Osteocyte (in vitro differentiated cells): ENCODE results near the gene KCNJ3. TPM values are rescaled to one million over a fixed set of nuclear protein-coding genes. Genes with fewer than 3 reads are reported as not detected.

Source experiments
- DNase-seq: peaks from one replicate; pipeline ENCODE4 v3.0.0; 2021; ENCODE audit warnings: mixed read lengths; ENCODE audit not compliant: unreplicated experiment; ENCODE audit errors: extremely low spot score
- H3K27ac Mint-ChIP-seq: one replicate; pipeline ENCODE4 v1.8.0; 2021; ENCODE audit warnings: mild to moderate bottlenecking, mixed read lengths; ENCODE audit not compliant: unreplicated experiment
- H3K27me3 Mint-ChIP-seq: one replicate; pipeline ENCODE4 v1.8.0; 2021; ENCODE audit warnings: mixed read lengths; ENCODE audit not compliant: unreplicated experiment
- H3K36me3 Mint-ChIP-seq: one replicate; pipeline ENCODE4 v1.8.0; 2021; ENCODE audit warnings: mixed read lengths; ENCODE audit not compliant: unreplicated experiment
- H3K4me1 Mint-ChIP-seq: one replicate; pipeline ENCODE4 v1.8.0; 2021; ENCODE audit warnings: mixed read lengths; ENCODE audit not compliant: unreplicated experiment
- H3K4me3 Mint-ChIP-seq: one replicate; pipeline ENCODE4 v1.8.0; 2021; ENCODE audit warnings: mild to moderate bottlenecking, moderate library complexity, mixed read lengths; ENCODE audit not compliant: unreplicated experiment
- H3K9me3 Mint-ChIP-seq: one replicate; pipeline ENCODE4 v1.8.0; 2021; ENCODE audit warnings: mixed read lengths; ENCODE audit not compliant: unreplicated experiment
- CTCF ChIP-seq: fragments of 200-600 bp; sonication (generic); IDR thresholded peaks from 2 replicates; pipeline ENCODE4 v1.5.0; 2021; ENCODE audit warnings: antibody characterized with exemption, mild to moderate bottlenecking, moderate library complexity
- long read RNA-seq: library from polyadenylated mRNA; unstranded; transcript quantifications from one replicate; pipeline ENCODE4 v2.0.0, GENCODE V29; 2021
- total RNA-seq: library from RNA; stranded (reverse); gene quantifications from 2 replicates; pipeline ENCODE4 v1.2.1, GENCODE V29; 2021

KCNJ3 gene
- not detected in 2 replicates for total RNA-seq
- long read RNA-seq = 0 reads

- no peak within 1 kb of the TSS for H3K27ac Mint-ChIP-seq
- no peaks in the 10 kb centered on the region for H3K36me3 Mint-ChIP-seq
- no peak for TF ChIP-seq CTCF
- no peak for DNase-seq
- H3K27me3 Mint-ChIP-seq = peaks cover 50% of the 10 kb centered on the region
- peak within 1 kb of the TSS; percentile 73 for H3K4me3 Mint-ChIP-seq
- no peaks in the 10 kb centered on the region for H3K9me3 Mint-ChIP-seq
- H3K4me1 Mint-ChIP-seq = peaks cover 10% of the 10 kb centered on the region
Observed at GRCh38 chr2:154698296-154698720, at the start of gene KCNJ3. KCNJ3 (plus strand) TSS chr2:154698695; CDS start chr2:154698776, 81 bp downstream.

- TF ChIP-seq CTCF = no peak
- no peak for DNase-seq
- no peak overlapping the region for H3K27ac Mint-ChIP-seq
- no peak overlapping the region for H3K4me3 Mint-ChIP-seq
- H3K36me3 Mint-ChIP-seq = no peaks in the 10 kb centered on the region
- H3K27me3 Mint-ChIP-seq = peaks cover 4% of the 10 kb centered on the region
- H3K9me3 Mint-ChIP-seq = no peaks in the 10 kb centered on the region
- no peaks in the 10 kb centered on the region for H3K4me1 Mint-ChIP-seq
Observed at GRCh38 chr2:154655499-154655898, 43.0 kb upstream of the KCNJ3 start.

GRCh38 chr2:154658854-154659253, 39.6 kb upstream of the KCNJ3 start:
- TF ChIP-seq CTCF = no peak
- Mint-ChIP-seq H3K27me3 (no peaks in the 10 kb centered on the region), H3K4me1 (no peaks in the 10 kb centered on the region), H3K9me3 (no peaks in the 10 kb centered on the region), H3K36me3 (no peaks in the 10 kb centered on the region), H3K4me3 (no peak overlapping the region), H3K27ac (no peak overlapping the region)
- no peak for DNase-seq

- H3K4me1 Mint-ChIP-seq = no peaks in the 10 kb centered on the region
- H3K27me3 Mint-ChIP-seq = peaks cover 2% of the 10 kb centered on the region
- no peaks in the 10 kb centered on the region for H3K36me3 Mint-ChIP-seq
- TF ChIP-seq CTCF = no peak
- H3K9me3 Mint-ChIP-seq = no peaks in the 10 kb centered on the region
- no peak overlapping the region for H3K4me3 Mint-ChIP-seq
- no peak overlapping the region for H3K27ac Mint-ChIP-seq
- DNase-seq = no peak
Observed at GRCh38 chr2:154664248-154664647, 34.2 kb upstream of the KCNJ3 start.

- Mint-ChIP-seq H3K4me1 (no peaks in the 10 kb centered on the region), H3K27me3 (peaks cover 2% of the 10 kb centered on the region), H3K36me3 (no peaks in the 10 kb centered on the region), H3K4me3 (no peak overlapping the region), H3K27ac (no peak overlapping the region), H3K9me3 (no peaks in the 10 kb centered on the region)
- no peak for DNase-seq
- no peak for TF ChIP-seq CTCF
Observed at GRCh38 chr2:154670083-154670482, 28.4 kb upstream of the KCNJ3 start.
